Measurements from ENCODE around the gene MBNL2.

DNA sequence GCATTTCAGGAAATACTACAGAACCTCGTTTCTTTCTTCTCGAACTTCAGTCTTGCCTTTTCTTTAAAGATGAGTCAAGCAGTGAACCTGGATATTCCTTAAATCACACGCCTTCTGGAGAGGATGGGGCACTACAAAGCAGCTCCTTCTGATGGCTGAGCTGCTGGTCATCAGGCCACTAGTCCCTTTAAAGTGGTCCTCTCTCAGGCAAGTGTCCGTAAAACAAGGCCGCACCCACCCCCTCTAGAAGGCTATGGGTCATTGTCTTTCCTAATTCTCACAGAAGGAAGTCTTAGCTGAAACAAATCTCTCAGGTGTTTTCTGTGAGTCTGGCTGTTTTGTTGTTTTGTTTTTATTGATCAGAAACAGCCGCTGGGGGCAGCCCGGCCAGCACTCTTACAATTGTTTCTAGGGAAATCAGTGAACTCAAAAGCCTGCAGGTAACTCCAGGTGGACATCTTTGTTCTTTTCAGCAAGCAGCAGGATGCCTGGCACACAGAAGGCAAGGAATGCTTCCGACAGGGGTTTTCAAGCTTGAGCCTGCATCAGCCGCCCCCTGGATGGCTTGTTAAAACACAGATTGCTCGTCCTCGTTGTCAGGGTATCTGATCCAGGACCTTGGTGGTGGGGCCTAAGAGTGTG lies 45.4 kb downstream of the MBNL2 start:
- TF ChIP-seq, protein P1, sequence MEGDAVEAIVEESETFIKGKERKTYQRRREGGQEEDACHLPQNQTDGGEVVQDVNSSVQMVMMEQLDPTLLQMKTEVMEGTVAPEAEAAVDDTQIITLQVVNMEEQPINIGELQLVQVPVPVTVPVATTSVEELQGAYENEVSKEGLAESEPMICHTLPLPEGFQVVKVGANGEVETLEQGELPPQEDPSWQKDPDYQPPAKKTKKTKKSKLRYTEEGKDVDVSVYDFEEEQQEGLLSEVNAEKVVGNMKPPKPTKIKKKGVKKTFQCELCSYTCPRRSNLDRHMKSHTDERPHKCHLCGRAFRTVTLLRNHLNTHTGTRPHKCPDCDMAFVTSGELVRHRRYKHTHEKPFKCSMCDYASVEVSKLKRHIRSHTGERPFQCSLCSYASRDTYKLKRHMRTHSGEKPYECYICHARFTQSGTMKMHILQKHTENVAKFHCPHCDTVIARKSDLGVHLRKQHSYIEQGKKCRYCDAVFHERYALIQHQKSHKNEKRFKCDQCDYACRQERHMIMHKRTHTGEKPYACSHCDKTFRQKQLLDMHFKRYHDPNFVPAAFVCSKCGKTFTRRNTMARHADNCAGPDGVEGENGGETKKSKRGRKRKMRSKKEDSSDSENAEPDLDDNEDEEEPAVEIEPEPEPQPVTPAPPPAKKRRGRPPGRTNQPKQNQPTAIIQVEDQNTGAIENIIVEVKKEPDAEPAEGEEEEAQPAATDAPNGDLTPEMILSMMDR (IDR thresholded peaks at IDR 0.05; ENCODE audit: insufficient read depth, low read length), result no peak
- TF ChIP-seq, protein P2, sequence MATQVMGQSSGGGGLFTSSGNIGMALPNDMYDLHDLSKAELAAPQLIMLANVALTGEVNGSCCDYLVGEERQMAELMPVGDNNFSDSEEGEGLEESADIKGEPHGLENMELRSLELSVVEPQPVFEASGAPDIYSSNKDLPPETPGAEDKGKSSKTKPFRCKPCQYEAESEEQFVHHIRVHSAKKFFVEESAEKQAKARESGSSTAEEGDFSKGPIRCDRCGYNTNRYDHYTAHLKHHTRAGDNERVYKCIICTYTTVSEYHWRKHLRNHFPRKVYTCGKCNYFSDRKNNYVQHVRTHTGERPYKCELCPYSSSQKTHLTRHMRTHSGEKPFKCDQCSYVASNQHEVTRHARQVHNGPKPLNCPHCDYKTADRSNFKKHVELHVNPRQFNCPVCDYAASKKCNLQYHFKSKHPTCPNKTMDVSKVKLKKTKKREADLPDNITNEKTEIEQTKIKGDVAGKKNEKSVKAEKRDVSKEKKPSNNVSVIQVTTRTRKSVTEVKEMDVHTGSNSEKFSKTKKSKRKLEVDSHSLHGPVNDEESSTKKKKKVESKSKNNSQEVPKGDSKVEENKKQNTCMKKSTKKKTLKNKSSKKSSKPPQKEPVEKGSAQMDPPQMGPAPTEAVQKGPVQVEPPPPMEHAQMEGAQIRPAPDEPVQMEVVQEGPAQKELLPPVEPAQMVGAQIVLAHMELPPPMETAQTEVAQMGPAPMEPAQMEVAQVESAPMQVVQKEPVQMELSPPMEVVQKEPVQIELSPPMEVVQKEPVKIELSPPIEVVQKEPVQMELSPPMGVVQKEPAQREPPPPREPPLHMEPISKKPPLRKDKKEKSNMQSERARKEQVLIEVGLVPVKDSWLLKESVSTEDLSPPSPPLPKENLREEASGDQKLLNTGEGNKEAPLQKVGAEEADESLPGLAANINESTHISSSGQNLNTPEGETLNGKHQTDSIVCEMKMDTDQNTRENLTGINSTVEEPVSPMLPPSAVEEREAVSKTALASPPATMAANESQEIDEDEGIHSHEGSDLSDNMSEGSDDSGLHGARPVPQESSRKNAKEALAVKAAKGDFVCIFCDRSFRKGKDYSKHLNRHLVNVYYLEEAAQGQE (IDR thresholded peaks at IDR 0.05; ENCODE audit: insufficient replicate concordance, low read depth), result no peak
- TF ChIP-seq POLR2AphosphoS5 (IDR thresholded peaks at IDR 0.05; ENCODE audit: low read depth) (no peak), GABPA (IDR thresholded peaks at IDR 0.05; ENCODE audit: low read depth) (no peak)

All from HL-60 (cell line).